NCI-H1930 (cell line): Measurements from ENCODE around the gene ALPK3.

Experiments used
- DNase-seq, 2 experiments: peaks; one replicate each; lab custom pipeline; 2025; lab: John Stamatoyannopoulos, UW

ALPK3 gene

DNA sequence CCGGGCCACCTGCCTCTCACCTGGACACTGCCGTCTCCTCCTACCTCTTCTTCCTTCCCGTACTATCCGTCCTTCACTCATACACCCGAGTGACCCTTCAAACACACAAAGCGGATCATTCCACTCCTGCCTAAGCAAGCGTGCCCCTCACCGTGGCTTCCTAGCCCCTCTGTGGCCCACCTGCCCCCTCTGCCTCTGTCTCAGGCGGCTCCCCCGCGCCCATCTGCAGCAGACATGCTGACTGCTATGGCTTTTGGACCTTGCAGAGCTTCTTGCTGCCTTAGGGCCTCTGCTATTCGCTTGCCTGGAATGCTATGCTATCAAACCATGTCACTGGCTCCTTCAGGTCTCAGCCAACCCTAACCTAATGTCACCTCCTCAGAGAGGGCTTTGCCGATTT, 105.4 kb downstream of the ALPK3 start:
- no peak for DNase-seq
